Measurements from ENCODE around the gene PARP12. TPM values are rescaled to one million over a fixed set of nuclear protein-coding genes. Genes with fewer than 3 reads are reported as not detected.

PARP12 gene
- total RNA-seq, 6 experiments from 2014 or later: 15.7 to 33.1 (median 23.3) TPM

DNA sequence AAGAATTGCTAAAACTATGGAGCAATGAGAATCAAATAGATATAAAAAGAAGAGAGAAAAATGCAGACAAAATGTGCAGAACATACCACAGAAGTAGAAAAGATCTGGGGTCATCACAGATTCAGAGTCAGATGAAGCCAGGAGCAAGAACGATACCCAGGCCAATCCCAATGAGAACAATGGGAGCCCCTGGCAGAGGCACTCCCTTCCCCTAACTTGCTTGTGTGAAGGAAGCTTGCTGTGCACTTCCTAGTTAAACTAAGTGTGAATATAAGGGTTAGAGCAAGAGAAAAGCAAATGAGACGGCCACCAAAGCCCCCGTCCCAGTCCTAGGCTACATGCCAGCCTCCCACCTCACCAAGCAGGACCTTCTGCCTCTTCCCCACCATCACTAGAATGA lies 12.7 kb downstream of the PARP12 start:
- H3K9me3 ChIP-seq: no peaks in the 10 kb centered on the region
- no peak overlapping the region for H3K4me3 ChIP-seq
- ATAC-seq (no peak), DNase-seq (no peak)
- no peak for TF ChIP-seq POLR2A (IDR thresholded peaks at IDR 0.05)
- TF ChIP-seq, protein P1, sequence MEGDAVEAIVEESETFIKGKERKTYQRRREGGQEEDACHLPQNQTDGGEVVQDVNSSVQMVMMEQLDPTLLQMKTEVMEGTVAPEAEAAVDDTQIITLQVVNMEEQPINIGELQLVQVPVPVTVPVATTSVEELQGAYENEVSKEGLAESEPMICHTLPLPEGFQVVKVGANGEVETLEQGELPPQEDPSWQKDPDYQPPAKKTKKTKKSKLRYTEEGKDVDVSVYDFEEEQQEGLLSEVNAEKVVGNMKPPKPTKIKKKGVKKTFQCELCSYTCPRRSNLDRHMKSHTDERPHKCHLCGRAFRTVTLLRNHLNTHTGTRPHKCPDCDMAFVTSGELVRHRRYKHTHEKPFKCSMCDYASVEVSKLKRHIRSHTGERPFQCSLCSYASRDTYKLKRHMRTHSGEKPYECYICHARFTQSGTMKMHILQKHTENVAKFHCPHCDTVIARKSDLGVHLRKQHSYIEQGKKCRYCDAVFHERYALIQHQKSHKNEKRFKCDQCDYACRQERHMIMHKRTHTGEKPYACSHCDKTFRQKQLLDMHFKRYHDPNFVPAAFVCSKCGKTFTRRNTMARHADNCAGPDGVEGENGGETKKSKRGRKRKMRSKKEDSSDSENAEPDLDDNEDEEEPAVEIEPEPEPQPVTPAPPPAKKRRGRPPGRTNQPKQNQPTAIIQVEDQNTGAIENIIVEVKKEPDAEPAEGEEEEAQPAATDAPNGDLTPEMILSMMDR (IDR thresholded peaks at IDR 0.05): no peak
- no peaks in the 10 kb centered on the region for H3K27me3 ChIP-seq
- peak overlapping the region in 2 of 3 donors; percentile 67 to 71 for H3K27ac ChIP-seq
- peaks cover 0 to 4% (median 0%) of the 10 kb centered on the region in 4 donors for H3K36me3 ChIP-seq
- H3K4me1 ChIP-seq: peaks cover 0 to 47% (median 15%) of the 10 kb centered on the region in 4 donors
- intact Hi-C loops (cut with DNase I): no loop called here
- 82% methylated on average over 3 of the region's 3 CpGs for WGBS (ENCODE audit: insufficient coverage, low coverage, low lambda C conversion rate, missing lambda C conversion rate)

DNA sequence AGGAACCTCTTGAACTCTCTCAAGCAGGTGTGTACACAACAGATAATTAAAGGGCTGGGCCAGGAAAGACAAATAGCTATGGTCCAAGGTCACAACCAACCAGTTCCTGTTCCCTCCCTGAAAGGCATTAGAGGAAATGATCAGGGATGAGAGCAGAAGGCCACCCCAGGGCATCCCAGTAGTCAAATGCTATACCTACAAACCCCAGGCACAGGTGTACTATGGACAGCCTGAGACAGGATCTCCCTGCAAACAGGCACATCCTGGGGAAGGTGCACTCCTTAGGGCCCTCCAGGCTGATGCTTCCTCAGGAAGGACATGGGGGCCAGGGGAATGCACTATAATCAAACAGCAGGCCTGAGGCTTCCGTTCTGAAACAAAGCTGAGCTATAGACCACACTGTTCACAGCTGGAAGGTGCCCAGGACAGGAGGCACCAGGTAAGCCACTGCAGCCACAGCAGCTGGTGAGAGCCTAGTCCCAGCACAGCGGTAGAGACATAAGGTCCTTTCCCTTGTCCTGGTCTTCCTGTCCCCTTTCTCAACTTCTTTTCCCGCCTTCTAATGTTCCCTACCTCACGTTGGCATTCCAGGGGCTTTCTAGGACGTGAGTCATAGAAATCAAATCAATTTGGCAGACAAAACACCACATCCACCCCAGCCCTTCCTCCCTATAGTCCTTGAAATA lies 13.3 kb downstream of the PARP12 start:
- H3K27ac ChIP-seq: peak overlapping the region; percentile 35 to 71 (median 67)
- DNase-seq: peak; percentile 46 to 82 (median 61)

DNA sequence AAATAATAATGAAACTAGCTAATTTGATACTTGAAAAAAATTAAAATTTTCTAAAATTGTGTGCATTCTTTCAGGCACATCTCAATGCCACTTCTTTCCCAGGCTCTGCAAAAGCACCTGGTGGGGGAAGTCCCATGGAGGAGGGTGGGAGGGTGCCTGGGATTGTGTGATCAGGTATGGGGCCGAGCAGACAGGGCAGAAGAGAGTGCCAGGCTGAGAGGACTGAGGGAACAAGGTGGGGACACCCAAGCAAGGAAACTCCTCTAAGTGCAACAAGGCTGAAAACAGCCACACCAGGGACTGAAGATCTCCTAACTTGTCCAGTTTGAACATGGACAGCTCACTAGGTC lies 13.8 kb downstream of the PARP12 start:
- peak in 1 of 4 donors; percentile 26 for ATAC-seq
- intact Hi-C loops (cut with DNase I): no loop called here
- WGBS (ENCODE audit: insufficient coverage, low coverage, low lambda C conversion rate, missing lambda C conversion rate): 18% methylated on average over 1 of the region's 1 CpG
- H3K9me3 ChIP-seq: no peaks in the 10 kb centered on the region
- H3K4me1 ChIP-seq: peaks cover 0 to 39% (median 16%) of the 10 kb centered on the region in 4 donors
- H3K27me3 ChIP-seq: no peaks in the 10 kb centered on the region
- H3K27ac ChIP-seq: peak overlapping the region in 1 of 3 donors; percentile 59
- H3K4me3 ChIP-seq: no peak overlapping the region
- no peak for DNase-seq
- TF ChIP-seq, protein P1 (IDR thresholded peaks at IDR 0.05): no peak
- TF ChIP-seq POLR2A (IDR thresholded peaks at IDR 0.05): no peak
- peaks cover 0 to 4% (median under 1%) of the 10 kb centered on the region in 4 donors for H3K36me3 ChIP-seq

More for the DNA sequence above, 13.3 kb downstream of the PARP12 start:
- Histone ChIP-seq H3K27me3 (no peaks in the 10 kb centered on the region), H3K4me1 (peaks cover 0 to 45% (median 16%) of the 10 kb centered on the region in 4 donors), H3K4me3 (no peak overlapping the region), H3K9me3 (no peaks in the 10 kb centered on the region), H3K36me3 (peaks cover 0 to 4% (median 0%) of the 10 kb centered on the region in 4 donors)
- intact Hi-C loops (cut with DNase I): no loop called here
- WGBS (ENCODE audit: insufficient coverage, low coverage, low lambda C conversion rate, missing lambda C conversion rate): 58% methylated on average over 4 of the region's 5 CpGs
- no peak for TF ChIP-seq POLR2A (IDR thresholded peaks at IDR 0.05)
- TF ChIP-seq, protein P1 (IDR thresholded peaks at IDR 0.05): no peak
- ATAC-seq: peak; percentile 89 to 98 (median 96)

DNA sequence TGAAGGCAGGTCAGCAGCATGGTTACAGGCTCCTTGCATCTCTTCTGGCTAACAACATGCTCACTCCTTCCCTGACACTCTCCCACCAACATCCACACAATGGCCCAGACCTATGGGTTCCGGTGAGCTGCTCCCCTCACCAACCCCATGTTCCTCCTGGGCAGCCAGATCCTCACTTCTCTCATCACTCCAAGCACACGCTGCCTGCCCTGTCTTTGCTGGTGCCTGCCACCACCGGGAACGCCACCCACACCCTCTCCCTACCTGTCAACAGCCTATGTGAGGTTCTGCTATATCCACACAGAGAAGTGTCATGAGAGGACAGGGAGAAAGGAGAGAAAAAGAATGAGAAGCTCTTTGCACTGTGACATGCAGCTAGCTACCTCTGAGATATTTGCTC lies 14.6 kb downstream of the PARP12 start:
- no peaks in the 10 kb centered on the region for H3K27me3 ChIP-seq
- intact Hi-C loops (cut with DNase I): no loop called here
- H3K27ac ChIP-seq: peak overlapping the region in 1 of 3 donors; percentile 59
- TF ChIP-seq POLR2A (IDR thresholded peaks at IDR 0.05): no peak
- TF ChIP-seq, protein P1 (IDR thresholded peaks at IDR 0.05): no peak
- peaks cover 0 to 8% (median under 1%) of the 10 kb centered on the region in 4 donors for H3K36me3 ChIP-seq
- DNase-seq: no peak
- WGBS (ENCODE audit: insufficient coverage, low coverage, low lambda C conversion rate, missing lambda C conversion rate): 40% methylated on average over 1 of the region's 4 CpGs
- peaks cover 0 to 38% (median 16%) of the 10 kb centered on the region in 4 donors for H3K4me1 ChIP-seq
- H3K9me3 ChIP-seq: no peaks in the 10 kb centered on the region
- H3K4me3 ChIP-seq: no peak overlapping the region
- no peak for ATAC-seq

All from right lobe of liver (tissue), 6 donors.